NCI-H146 (cell line): ENCODE data around the gene LOXL3.

Experiments
- DNase-seq: peaks from one replicate; lab custom pipeline; 2025; lab: John Stamatoyannopoulos, UW

Gene LOXL3

DNA sequence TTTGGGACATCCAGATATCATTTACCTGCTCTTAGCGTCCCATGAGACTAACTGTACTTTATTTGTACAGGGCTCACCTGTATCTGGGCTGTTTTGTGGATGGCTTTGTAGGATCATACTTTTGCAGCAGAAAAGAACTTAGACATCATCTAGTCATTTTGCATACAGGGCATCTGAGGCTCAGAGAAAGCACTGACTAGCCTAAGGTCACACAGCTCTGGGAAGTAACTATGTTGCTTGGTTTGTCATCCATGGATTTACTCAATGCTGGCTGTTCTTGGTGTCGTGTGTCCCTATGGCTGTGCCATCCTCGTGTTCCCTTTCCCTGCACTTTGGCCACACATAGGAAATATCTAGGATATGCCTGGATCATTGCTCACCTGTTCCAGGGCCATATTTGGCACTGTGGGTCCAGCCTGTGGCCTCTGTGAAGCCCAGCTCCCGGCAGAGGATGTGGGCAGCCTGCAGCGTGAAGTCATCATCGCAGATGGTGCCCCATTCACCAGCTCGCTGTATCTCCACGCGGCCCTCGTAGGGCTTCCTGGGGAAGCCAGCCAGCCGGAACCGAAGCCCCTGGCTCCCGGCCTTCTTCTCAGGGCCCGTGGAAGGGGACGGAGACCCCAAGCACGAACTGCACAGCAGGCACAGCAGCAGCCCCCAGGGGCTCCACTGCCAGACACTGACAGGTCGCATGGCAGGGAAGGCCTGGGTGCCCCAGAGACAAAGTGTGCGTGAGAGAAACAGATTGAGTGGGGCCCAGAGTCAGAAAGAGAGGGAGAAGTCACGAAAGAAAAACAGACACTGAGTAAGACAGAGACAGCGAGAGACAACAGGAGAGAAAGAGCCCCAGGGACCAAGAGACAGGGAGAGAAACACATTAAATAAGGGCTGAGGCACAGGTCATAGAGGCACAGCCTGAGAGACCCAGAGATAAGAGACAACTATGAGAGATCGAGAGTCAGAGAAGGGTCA lies 1.5 kb downstream of the LOXL3 start:
- DNase-seq = no peak

DNA sequence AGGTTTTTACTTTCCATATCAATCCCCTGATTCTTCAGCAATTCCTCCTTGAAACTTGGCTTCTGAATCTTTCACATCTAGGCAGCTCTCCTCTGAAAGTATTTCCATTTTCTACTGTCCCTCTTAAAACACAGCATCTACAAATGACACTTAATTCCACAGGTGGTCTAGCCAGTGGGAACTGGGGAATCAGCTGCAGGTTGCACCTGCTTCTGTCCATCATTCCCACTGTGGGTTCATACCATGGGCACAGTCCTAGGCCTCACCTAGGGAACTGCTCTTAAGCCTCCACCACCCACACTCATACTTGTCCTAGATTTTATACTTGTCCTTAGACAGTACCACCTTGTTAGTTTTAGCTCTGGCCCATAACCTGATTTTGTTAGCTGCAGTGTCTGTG lies 2.2 kb downstream of the LOXL3 start:
- no peak for DNase-seq

DNA sequence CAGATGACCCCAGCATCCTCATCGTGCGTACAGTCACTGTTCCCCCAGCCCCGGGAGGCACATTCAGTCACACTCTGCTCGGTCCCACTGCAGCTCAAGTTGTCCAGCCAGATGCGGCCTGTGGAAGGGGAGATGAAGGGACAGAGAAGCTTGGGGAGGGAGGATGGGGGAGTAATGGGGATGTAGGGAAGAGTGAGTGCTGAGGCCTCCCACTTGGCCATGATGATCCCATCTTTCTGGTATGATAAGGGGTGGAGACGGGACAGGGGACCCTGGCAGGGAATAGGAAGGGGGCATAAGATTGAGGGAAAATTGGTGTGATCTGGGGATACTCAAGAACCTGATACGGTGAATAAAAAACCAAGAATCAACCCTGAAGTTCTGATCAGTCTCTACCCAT lies 3.5 kb downstream of the LOXL3 start:
- DNase-seq = no peak

DNA sequence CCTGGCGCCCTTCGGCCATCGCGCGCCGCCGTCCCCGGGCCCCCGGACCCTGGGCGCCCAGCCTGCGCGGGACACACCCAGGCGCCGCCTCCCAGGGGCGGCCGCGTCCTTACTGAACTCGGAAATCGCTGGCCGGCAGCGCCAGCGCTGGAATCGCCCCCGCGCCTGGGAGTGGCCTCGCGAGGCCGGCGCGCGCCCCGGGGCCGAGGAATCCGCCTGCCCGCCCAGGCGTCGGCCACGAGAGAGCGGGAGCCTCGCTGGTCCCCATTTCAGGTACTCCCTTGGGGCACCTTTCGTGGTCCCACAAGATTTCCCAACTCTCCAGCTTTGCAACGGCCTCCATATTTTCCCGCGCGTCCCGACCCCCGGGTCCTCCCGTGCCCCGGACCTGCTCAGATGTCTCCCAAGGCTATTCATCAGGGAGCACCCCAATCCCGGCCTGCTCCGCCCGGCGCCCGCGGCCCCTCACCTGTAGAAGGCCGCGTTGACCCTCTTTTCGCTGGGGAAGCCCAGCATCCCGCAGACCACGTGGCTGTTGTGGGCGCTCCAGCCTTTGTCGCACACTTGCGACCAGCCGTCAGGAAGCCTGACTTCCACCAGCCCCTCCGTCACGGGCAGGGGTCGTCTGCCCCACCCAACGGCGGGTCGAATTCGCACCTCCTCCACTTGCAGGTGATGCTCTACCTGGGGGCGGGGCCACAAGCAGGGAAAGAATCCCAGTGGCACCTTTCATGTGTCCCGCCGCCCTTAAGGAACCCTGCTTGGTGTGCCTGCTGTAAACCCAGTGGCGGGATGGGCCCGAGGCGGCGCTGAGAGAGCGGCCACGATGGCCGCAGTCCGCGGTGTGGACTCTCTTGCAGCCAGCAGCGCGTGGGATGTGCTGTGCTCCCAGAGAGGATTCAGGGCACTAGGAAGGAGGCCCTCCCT lies 4.6 kb downstream of the LOXL3 start:
- DNase-seq = peak; percentile 87

DNA sequence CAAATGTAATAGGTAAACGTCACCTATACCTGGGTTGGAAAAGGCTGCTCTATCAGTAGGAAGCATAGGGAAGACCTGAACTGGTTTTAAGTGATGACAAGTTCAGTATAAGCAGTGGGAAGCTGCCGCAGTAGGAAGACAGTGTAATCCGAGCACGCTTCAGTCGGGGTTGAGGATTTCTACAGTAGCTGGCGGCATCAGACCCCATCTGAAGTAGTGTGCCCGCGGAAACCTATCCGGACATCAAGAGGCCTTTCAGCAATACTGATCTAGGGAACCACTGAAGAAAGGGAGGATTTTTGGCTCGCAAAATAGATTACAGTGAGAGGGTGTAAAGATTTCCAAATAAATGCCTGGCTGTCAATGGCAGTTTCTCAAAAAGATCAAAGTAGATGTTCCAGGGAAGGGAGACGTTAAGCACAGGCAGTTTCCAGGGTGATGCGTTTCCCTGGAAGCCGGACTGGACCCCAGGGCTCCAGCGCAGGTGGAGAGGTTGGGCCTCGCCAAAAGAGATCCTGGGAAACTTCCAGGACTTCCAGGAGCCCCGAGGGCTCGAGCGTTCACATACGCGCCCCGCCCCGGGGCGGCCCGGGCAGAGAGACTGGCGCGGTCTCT lies 5.3 kb downstream of the LOXL3 start:
- DNase-seq = peak; percentile 59

DNA sequence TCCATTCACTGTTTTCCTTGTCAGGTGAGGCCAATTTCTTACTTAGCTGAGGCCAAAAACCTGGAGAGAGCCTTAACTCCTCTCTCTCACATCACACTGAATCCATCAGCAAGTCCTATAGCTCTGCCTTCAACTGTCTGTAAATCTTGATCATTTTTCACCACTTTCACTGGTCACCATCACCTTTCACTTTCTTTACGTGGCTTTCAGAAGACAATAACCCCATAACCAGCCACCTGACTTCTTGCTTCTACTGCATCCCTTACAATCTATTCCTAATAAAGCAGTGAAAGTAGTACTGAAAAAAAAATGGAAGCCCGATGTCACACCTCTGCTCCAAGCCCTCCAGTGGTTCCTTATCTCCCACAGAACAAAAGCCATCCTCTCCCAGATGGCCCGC lies 7.7 kb downstream of the LOXL3 start:
- no peak for DNase-seq

DNA sequence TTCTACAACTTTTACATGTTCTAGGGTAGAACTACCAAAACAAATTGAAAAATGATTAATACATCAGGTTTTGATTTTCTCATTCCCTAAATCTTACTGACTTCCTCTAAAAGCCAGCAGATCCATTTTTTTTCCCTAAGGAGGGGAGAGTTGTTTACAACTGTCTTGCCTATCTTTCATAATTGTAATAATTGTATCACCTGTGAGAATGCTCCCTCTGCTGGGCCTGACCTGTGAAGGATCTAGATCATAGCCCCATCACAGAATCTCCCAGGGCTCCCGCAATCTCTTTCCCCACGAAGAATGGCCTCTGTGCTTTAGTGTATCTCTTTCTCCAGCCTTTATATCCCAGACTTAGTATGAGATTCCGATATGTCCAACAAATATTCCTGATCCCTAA lies 9.1 kb downstream of the LOXL3 start:
- DNase-seq = peak; percentile 3

DNA sequence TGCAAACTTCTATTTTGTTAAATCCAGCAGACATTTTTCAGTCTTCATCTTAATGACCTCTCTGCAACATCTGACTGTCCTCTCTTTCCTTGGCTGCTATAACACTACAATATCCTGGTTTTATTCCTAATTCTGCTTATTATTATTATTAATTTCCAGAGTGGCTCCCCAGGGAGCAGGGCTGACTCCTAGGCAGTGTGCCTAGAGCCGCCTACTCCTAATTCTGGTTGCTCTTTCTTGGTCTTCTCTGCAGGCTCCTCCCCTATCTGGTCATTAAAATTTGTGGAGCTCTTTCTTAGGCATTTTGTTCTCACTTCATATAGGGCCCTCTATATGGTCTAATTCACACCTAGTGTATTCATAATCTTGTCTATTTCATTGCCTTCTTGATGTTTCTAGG lies 10.8 kb downstream of the LOXL3 start:
- DNase-seq = no peak

DNA sequence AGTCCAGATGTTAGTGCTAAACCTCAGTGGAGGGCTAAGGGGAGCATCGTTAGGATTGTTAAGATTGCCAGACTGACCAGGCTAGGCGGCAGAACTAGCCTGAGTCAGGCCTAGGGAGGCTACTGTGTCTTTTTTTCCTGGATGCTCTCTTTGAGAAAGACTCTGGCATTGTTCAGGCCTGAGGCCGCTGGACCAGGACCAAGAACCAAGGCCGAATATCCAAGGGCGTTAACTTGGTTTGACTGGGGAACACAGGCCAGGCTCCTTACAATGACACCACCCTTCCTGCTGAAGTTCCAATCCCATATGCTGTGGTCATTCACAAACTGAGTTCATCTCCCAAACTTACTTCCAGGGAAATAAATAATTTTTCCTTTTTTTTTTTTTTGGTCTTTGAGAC lies 13.5 kb downstream of the LOXL3 start:
- DNase-seq = no peak

DNA sequence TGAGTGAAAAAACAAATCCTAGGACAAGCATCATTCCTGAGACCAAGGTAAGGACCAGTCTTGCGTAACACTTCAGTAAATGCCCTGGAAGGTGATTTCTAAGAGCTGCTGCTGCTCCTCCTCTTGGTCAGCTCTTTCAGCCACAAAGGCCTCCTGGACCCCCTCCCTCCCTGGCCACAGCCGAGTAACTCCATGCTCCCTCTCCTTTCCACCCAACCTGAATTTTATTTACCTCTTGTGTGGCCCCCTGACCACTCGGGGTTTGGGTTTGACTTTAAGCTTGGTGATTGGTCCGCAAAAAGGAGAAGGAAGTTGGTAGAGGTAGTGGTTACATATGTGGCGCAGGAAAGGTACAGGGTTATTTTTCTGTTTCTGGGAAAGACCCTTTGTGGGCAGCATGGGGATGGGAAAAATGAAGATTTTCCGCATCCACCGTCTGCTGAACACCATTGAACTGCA lies 14.8 kb downstream of the LOXL3 start:
- no peak for DNase-seq

DNA sequence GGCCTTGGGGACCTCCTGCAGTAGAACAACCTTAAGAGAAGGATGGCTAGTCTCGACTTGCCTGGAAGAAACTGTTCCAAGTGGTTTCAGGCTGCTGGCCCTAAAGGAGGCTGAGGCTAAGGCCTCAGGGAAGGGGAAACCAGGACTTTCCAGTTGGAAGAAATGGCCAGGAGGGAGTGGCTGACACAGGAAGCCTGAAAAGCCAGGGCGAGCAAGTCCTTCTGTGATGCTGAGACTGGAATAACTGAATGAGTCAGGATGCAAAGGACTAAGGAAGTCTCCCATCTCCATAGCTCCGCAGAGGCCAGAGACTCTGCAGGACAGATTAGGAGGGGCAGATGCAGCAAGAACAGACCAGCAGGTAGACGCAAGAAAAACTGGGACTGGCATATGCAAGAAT lies 16.6 kb downstream of the LOXL3 start:
- DNase-seq = no peak

DNA sequence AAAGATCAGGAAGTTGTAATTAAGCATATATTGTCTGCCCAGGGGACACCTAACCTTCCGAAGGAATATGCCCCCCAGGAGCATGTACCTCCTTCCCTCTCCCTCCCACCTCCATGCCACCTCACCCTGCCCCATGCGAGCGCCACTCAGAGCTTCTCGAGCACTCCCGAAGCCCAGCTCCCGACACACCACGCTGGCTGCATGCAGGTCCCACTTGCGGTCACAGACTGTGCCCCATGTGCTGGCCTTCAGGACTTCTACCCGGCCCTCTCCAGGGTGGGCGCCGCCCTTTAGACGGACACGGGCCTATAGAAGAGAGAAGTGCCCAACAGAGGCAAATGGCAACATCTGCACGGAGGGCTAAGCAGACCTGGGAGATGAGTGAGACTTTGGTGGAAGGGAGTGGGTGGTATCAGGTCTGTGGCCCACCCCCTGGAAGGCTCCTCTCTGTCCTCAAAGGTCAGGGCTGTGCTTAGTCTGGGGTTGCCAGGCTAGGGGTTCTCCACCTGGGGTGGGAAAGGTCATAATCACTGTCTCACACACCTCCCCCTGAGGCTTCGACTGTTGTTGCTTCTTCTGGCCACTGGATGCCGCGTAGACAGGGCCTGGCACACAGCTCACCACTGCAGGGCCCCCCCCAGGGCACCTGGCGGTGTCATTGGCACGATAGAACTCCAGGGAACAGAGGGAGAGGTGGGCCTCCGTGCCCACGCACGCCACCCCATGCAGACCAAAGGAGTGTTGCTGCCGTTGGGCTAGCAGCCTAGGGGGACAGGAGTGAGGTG lies 17.4 kb downstream of the LOXL3 start:
- no peak for DNase-seq

DNA sequence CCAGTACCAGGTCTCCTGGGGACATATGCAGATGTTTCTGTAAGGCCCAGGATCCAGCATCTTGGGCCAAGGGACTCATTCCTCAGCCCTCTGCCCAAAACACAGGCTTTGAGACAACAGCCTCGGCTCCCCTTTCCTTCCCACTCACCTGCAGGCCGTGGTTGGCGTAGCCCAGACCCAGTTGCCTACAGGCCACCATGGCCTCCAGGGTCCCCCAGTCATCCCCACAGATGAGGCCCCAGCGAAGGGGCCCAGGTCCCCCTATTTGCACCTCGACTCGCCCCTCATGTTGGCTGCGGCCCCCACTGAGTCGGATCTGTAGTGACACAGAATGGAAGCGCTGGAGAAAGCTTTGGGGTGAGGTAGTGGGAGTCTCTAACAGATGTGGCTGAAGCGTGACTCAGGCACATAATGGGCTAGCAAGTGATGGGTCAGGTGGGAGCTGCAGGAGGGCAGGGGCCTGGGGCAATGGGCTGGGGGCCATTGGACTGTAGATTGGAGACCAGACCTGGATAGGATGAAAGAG lies 18.2 kb downstream of the LOXL3 start:
- no peak for DNase-seq

DNA sequence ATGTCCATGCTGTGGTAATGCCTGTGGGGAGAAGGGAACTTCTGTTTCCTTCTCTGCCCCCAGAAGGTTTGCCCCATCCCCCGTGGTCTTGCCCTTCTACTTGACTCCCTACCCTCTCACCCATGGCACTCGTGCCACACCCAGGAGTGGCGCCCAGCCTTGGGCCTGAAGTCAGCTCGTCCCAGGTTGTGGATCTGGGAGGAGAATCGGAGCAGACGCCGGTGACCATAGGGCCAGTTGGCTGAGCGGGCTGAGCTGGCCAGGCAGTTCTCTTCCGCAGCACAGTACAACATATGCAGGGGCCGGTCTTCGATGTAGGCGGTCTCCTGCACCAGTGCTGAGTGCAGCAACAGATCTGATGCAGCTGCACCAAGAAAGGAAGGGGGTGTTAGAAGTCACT lies 19.3 kb downstream of the LOXL3 start:
- no peak for DNase-seq

DNA sequence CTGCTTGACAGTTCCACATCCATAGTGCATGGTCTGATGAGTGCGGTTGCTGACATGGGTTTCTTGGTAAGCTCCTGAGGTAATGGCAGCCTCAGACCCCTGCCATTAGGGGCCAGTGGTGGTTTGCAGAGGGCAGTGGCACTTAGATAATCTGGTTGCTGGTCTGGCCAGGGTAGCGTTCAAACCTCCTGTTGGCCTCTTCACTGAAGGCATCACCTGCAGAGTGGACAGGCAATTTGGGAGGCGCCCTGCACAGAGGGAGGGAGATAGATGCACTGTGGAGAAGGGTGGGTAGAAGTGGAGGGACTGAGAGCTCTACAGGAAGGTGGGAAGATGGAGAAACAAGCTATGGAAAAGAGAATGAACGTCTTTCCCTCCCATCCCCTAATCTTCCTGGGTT lies 20.3 kb downstream of the LOXL3 start:
- DNase-seq = no peak

DNA sequence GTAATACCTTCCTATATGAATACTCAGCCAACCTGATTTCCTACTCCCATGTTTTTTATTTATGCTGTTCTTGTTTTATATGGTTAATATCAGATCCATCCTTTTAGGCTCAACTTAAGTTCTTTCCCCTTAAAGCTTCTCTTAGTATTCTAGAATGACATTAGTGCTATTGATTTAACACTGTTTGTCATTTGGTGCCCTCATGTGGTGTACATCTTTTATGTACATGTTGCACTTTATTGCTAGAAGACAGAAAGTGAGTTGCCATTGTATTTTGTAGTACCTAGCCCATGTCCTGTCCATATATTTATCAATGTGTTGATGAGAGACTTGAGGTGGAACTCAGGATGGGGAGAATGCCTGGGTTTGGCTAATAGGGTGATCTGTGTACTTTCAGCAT lies 21.5 kb downstream of the LOXL3 start:
- DNase-seq = peak; percentile 20

DNA sequence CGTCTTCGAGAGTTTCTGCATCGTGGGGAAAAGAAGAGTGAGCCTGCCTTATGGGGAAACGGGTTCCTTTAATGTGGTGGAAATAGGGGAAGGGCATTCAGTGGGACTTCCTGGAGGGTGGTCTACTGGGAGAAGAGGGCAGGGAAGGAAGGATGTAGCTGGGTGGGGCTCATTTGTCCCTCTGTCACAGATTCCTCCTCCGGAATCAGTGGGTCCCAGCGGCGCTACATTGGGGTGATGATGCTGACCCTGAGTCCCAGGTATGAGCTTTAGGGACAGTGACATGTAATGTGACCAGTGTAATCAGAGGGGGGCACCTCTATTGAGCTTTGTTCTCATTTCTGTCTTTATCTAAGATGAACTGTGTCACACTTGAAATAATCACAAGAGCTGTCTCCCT lies 22.1 kb downstream of the LOXL3 start:
- no peak for DNase-seq

DNA sequence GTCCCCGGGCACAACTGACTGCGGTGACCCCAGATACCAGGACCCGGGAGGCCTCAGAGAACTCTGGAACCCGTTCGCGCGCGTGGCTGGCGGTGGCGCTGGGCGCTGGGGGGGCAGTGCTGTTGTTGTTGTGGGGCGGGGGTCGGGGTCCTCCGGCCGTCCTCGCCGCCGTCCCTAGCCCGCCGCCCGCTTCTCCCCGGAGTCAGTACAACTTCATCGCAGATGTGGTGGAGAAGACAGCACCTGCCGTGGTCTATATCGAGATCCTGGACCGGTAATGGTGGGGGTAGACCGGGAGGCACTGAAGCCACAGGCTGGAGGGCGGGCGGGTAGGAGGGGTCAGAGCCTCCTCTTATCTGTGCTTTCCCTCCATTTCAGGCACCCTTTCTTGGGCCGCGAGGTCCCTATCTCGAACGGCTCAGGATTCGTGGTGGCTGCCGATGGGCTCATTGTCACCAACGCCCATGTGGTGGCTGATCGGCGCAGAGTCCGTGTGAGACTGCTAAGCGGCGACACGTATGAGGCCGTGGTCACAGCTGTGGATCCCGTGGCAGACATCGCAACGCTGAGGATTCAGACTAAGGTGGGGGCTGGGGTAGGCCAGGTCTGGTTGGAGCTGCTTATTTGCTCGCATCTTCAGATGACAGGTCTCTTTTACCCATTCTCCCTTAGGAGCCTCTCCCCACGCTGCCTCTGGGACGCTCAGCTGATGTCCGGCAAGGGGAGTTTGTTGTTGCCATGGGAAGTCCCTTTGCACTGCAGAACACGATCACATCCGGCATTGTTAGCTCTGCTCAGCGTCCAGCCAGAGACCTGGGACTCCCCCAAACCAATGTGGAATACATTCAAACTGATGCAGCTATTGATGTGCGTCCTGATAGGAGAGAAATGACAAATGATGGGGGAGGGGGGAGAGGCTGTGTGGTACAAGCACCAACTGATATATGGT lies 23.2 kb downstream of the LOXL3 start:
- DNase-seq = peak; percentile 53

DNA sequence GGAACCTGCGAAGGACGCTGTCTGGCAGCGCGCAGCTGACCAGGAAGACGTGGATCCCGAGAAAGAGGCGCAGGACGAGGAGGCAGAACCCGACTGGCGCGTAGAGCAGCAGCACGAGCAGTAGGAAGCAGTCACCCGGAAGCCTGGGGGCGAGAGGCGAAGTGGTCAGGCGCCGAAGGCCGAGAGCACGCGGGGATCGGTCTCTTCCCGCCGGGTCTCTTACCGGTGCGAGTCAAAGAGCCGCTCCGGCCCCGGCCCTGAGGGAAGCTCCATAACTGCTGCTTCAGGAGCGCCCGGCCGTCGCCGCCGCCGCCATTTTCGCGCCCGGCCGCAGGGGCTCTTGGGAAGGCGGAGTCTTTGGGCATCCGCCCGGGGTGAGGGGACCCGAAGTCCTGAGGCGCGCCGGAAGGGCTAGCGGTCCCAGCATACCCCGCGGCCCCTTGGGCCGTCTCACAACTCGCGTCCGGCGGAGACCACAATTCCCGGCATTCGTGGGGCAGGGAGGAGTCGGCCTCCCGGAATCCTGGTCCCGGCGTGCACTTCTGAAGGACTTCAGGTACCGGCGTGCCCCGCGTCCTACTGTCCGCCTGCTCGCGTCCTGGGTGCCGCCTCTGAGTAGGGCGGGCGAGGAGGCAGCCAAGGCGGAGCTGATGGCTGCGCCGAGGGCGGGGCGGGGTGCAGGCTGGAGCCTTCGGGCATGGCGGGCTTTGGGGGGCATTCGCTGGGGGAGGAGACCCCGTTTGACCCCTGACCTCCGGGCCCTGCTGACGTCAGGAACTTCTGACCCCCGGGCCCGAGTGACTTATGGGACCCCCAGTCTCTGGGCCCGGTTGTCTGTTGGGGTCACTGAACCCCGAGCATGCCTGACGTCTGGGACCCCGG lies 24.1 kb downstream of the LOXL3 start, which contains the start of the genes AUP1 and HTRA2:
Gene AUP1 (minus strand): TSS at position 350 of the 882 bp plus-strand sequence. CDS start 77 bp downstream, at position 273.
Gene HTRA2 (plus strand): TSS at position 577 of the 882 bp plus-strand sequence. CDS start 74 bp downstream, at position 651.
- DNase-seq = peak; percentile 99
